BE2C (cell line): ENCODE data around the gene RUVBL1.

Source experiments
- DNase-seq: peaks from one replicate; pipeline ENCODE4 v3.0.0-alpha.2; 2020
- H3K27me3 ChIP-seq: fragments of 250-450 bp; sonication (Bioruptor Pico); 2 replicates; pipeline ENCODE4 v1.5.1; 2020; ENCODE audit warnings: mild to moderate bottlenecking
- H3K36me3 ChIP-seq: fragments of 250-450 bp; sonication (Bioruptor Pico); 2 replicates; pipeline ENCODE4 v1.5.1; 2020; ENCODE audit warnings: mild to moderate bottlenecking
- H3K4me1 ChIP-seq: fragments of 250-450 bp; sonication (Bioruptor Pico); 2 replicates; pipeline ENCODE4 v1.5.1; 2020
- H3K4me3 ChIP-seq: 2 replicates; pipeline ENCODE4 v1.5.1; 2011; ENCODE audit warnings: low read depth, low read length
- H3K9me3 ChIP-seq: fragments of 250-450 bp; sonication (Bioruptor Pico); 2 replicates; pipeline ENCODE4 v1.5.1; 2020
- TF ChIP-seq, protein P1 (sequence below): IDR thresholded peaks from 2 replicates; pipeline ENCODE4 v1.5.1; 2012; ENCODE audit warnings: mild to moderate bottlenecking, low read depth, low read length

RUVBL1 gene

DNA sequence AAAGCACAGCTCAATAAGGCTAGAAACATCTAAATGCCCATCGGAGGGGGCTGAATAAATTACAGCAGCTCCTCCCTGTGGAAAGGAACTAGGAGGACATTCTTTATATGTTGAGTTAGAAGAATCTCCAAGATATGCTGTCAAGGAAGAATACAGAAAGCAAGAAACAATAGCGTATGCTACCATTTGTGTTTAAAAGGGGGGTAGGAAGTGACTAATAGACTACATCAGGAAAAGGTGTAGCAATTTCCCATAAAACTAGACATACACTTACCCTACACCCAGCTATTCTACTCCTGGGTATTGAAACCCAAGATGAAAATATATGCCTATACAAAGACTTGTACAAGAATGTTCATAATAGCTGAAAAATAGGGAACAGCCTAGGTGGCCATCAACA, 49.8 kb downstream of the RUVBL1 start:
- H3K4me1 ChIP-seq = peaks cover 14% of the 10 kb centered on the region; the same call in 1 of the 2 replicates
- TF ChIP-seq, protein P1, sequence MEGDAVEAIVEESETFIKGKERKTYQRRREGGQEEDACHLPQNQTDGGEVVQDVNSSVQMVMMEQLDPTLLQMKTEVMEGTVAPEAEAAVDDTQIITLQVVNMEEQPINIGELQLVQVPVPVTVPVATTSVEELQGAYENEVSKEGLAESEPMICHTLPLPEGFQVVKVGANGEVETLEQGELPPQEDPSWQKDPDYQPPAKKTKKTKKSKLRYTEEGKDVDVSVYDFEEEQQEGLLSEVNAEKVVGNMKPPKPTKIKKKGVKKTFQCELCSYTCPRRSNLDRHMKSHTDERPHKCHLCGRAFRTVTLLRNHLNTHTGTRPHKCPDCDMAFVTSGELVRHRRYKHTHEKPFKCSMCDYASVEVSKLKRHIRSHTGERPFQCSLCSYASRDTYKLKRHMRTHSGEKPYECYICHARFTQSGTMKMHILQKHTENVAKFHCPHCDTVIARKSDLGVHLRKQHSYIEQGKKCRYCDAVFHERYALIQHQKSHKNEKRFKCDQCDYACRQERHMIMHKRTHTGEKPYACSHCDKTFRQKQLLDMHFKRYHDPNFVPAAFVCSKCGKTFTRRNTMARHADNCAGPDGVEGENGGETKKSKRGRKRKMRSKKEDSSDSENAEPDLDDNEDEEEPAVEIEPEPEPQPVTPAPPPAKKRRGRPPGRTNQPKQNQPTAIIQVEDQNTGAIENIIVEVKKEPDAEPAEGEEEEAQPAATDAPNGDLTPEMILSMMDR = no peak
- no peak overlapping the region for H3K4me3 ChIP-seq
- H3K9me3 ChIP-seq = no peaks in the 10 kb centered on the region
- no peak for DNase-seq
- peaks cover 60% of the 10 kb centered on the region for H3K36me3 ChIP-seq
- no peaks in the 10 kb centered on the region for H3K27me3 ChIP-seq

DNA sequence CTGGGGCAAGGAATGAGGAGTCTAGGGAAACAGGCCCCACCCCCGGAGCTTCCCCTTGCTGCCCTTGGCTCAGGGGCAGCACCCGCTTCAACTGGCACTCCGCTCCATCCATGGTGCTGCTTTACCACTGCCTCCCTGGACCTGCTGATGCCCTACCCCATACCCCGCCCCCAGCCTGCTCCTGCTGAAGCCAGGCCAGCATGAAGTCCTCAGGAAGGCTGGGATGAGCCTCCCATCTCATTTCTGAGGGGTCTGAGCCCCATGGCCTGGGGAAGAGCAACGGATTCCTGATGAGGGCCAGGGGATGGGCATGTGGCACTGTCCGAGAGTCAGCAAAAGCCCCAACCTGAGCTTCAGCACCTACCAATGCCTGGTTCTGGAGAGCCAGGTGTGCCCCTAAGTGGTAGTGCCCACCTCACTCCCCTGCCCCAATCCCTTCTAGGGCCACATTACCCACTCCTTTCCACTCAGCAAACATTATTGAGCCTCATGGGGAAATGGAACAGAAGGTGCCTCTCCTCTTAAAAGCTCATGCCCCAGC, 50.4 kb downstream of the RUVBL1 start:
- H3K36me3 ChIP-seq = peaks cover 65% of the 10 kb centered on the region
- no peak overlapping the region for H3K4me3 ChIP-seq
- TF ChIP-seq, protein P1 = no peak

DNA sequence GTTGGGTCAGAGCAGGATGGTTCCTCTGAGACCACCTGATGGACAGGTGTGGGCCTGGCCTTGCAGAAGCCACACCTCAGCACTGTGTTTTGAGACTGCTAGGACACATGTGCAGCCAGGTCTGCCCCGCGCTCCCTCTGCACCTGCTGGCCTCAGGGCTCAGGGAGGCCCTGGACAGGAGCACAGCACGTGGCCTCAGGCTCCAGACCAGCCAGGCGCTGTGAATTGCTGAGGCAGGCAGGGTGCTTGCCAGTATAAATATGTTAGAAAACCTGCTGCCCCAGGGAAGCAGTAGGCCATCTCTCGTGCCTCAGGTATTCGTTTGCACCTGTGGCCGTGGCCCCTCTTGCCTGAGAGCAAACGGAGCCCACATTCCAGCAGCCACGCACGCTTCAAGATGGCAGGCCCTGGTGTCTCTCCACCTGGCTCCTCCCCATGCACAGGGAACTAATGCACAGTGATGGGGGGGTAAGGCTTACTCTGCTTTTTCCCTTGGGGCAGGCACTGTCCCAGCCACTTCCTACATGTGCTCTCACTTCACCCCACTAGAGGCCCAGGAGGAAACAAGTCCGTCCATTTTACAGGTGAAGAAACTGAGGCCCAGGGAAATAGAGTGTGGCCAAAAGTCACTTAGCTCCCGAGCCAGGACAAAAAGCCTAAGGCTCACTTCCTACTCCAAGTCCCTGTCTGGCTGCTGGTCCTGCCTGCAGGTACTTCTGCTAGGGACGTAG, 51.0 kb downstream of the RUVBL1 start:
- DNase-seq = no peak
- Histone ChIP-seq H3K9me3 (no peaks in the 10 kb centered on the region), H3K4me1 (peaks cover 11% of the 10 kb centered on the region; the same call in 1 of the 2 replicates), H3K4me3 (no peak overlapping the region), H3K36me3 (peaks cover 69% of the 10 kb centered on the region), H3K27me3 (no peaks in the 10 kb centered on the region)
- TF ChIP-seq, protein P1 = no peak

More for the DNA sequence above, 50.4 kb downstream of the RUVBL1 start:
- Histone ChIP-seq H3K27me3 (no peaks in the 10 kb centered on the region), H3K9me3 (no peaks in the 10 kb centered on the region), H3K4me1 (peaks cover 11% of the 10 kb centered on the region; the same call in 1 of the 2 replicates)
- DNase-seq = no peak

DNA sequence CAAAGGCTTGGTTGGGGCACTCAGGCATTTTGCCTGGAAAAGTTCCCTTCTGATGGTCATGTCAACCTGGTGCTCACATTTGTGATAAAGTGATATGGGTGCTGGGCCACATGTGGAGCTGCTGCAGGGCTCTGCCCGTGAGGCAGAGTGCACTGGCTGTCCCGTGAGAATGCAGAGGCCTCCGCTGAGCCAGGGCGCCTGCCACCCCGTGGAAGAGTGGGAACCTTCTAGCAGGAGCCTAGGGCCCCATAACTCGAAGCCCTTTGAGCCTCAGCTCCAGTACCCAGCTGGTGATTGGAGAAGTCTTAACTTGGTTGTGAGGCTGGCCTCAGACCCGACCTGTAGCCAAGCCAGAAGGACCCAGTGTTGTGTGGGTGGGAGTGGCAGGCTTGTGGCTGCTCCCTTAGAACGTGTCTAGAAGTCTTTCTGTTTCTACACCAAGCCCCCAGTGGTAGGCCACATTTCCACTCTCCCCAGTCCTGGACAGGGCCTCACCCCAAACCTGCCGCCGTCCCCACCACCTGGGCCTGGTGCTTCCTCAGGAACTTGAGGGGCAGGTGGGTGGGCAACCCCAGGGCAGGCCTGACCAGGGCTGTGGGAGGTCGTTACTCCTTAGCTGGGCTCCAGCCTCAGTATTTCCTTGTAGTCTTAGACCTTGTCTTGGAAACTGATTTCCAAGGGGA, 51.7 kb downstream of the RUVBL1 start:
- no peak for DNase-seq
- TF ChIP-seq, protein P1 = no peak
- no peaks in the 10 kb centered on the region for H3K9me3 ChIP-seq
- H3K4me3 ChIP-seq = no peak overlapping the region
- peaks cover 8% of the 10 kb centered on the region; the same call in 1 of the 2 replicates for H3K4me1 ChIP-seq
- H3K27me3 ChIP-seq = no peaks in the 10 kb centered on the region
- peaks cover 76% of the 10 kb centered on the region for H3K36me3 ChIP-seq

DNA sequence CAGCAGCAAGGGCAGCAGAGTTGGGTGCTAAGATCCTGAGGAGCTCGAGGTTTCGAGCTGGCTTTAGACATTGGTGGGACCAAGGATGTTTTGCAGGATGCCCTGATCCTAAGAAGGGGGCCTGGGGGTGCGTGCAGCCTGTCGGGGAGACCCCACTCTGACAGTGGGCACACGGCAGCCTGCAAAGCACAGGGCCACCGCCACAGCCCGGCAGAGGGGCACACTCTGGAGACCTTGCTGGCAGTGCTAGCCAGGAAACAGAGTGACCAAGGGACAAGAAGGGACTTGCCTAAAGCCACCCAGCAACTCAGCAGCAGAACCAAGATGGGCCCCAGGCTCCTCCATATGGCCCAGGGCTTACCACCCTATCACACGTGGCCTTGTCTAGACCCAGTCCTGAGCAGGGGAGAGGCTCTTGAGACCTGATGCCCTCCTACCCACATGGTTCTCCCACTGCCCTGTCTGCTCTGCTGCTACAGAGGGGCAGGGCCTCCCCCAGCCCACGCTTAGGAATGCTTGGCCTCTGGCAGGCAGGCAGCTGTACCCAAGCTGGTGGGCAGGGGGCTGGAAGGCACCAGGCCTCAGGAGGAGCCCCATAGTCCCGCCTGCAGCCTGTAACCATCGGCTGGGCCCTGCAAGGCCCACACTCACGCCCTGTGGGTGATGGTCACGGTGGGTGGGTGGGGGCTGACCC, 52.6 kb downstream of the RUVBL1 start:
- no peaks in the 10 kb centered on the region for H3K27me3 ChIP-seq
- peaks cover 7% of the 10 kb centered on the region; the same call in 1 of the 2 replicates for H3K4me1 ChIP-seq
- no peak overlapping the region for H3K4me3 ChIP-seq
- no peaks in the 10 kb centered on the region for H3K9me3 ChIP-seq
- peaks cover 81% of the 10 kb centered on the region for H3K36me3 ChIP-seq
- no peak for DNase-seq
- TF ChIP-seq, protein P1 = no peak
